ENCODE data around the gene TRAF6.
A peak's percentile ranks its signal among the peaks of the same experiment; 100 is the strongest.

- TF ChIP-seq CTCF (IDR thresholded peaks at IDR 0.05; ENCODE audit: low read depth, low read length) (peak; percentile 68), POLR2A (IDR thresholded peaks at IDR 0.05; ENCODE audit: extremely low read depth, insufficient read length) (peak; percentile 74), MAX (IDR thresholded peaks at IDR 0.05; ENCODE audit: low read depth, low read length) (peak; percentile 50), MYC (IDR thresholded peaks at IDR 0.05; ENCODE audit: low read depth, low read length) (0 out of 2 replicates have a peak, but pooled peaks have one; percentile 7)
Measured at GRCh38 chr11:36509694-36510593, at the start of gene TRAF6.

Measured in NB4 (cell line).